CD4-positive, alpha-beta T cell treated with Interleukin-17A for 4 hours (primary cell): ENCODE measurements around the gene ATOH7.
"Not testable (repeated sequence)": the region's sequence is repeated elsewhere in the genome, so short reads cannot be mapped to it uniquely, and the experiment has no call there.

Experiments
- DNase-seq: peaks from one replicate; pipeline ENCODE4 v3.0.0-alpha.2; 2020; ENCODE audit warnings: mixed read lengths

The ATOH7 gene

DNA sequence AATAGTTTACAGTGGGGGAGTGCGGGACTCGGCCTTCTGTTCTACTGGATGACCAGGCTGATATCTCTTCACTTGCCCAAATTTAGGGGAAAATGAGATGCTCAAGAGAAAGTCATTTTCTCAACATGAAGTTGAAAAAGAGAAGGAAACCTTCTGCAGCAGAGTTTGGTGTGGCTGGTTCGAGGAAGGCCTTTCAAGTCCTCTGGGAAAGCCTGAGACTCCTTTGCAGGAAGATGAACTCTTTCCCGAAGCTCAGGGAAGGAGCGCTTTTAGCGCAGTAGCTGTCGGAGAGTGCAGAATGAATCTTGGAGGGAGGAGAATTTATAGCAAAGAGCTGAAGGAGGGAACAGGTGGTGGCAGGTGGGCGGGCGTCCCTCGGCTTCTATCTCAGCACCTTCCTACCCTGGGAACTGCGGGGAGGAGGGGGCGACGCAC lies at the start of gene ATOH7:
TSS of gene ATOH7 (minus strand) at position 297 of the 435 bp plus-strand sequence. CDS start 436 bp downstream, outside the sequence.
- no peak for DNase-seq

DNA sequence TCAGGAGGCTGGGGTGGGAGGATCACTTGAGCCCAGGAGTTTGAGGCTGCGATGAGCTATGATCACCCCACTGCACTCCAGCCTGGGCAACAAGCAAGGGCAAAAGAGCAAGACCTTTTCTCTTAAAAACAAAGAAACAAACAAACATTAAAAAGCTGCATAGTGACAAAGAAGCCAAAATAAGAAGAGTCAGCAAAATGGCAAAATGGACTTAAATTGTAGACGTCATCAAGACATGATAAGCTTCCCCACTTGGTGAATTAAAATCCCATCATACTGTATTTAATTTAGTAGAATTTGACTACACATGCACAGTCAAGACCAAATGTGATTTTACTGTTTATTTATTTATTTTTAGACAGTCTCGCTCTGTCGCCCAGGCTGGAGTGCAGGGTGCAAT lies 48.8 kb upstream of the ATOH7 start:
- DNase-seq = no peak

DNA sequence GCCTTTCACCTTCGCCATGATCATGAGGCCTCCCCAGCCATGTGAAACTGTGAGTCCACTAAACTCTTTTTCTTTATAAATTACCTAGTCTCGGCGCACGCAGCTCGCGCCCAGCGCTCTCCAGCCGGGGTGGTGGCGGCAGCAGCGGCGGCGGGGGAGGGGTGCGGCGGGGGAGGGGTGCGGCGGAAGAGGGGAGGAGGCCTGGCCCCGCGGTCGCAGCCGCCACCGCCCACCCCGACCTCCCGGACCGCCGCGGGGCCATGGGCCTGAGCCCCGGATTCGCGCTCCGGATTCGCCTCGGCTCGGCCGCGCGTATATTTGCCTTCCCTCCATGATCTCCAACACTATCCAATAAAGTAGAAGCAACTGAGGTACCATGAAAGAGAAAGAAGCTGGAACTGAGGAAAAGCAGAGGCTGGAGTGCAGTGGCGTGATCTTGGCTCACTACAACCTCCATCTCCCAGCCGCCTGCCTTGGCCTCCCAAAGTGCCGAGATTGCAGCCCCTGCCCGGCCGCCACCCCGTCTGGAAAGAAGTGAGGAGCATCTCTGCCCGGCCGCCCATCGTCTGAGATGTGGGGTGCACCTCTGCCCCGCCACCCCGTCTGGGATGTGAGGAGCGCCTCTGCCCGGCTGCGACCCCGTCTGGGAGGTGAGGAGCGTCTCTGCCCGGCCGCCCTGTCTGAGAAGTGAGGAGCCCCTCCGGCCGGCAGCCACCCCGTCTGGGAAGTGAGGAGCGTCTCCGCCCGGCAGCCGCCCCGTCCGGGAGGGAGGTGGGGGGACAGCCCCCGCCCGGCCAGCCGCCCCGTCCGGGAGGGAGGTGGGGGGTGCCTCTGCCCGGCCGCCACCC lies 47.2 kb upstream of the ATOH7 start:
- DNase-seq = not testable (repeated sequence)

DNA sequence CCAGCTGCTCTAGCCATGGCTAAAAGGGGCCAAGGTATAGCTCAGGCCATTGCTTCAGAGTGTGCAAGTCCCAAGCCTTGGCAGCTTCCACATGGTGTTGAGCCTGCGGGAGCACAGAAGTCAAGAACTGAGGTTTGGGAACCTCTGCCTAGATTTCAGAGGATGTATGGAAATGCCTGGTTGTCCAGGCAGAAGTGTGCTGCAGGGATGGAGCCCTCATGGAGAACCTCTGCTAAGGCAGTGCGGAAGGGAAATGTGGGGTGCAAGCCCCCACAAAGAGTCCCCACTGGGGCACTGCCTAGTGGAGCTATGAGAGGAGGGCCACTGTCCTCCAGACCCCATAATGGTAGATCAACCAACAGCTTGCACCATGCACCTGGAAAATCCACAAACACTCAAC lies 45.9 kb upstream of the ATOH7 start:
- not testable (repeated sequence) for DNase-seq

DNA sequence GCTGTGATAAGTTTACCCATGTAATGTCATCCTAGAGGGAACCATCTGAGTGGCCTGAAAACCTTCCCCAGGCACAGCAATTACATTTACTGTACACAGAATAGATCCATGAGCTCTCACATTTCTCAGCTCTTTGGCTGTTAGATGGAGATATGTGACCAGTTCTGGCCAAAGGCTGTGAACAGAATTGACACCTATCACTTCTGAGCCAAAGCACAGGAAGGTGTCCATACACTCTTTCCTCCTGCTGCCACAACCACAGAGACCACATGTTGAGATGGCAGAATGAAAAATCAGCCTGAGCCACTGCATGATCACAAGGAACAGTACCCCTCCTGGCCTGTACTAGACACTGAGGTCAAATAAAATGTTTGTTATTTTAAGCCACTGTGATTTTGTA lies 44.3 kb upstream of the ATOH7 start:
- DNase-seq = no peak

DNA sequence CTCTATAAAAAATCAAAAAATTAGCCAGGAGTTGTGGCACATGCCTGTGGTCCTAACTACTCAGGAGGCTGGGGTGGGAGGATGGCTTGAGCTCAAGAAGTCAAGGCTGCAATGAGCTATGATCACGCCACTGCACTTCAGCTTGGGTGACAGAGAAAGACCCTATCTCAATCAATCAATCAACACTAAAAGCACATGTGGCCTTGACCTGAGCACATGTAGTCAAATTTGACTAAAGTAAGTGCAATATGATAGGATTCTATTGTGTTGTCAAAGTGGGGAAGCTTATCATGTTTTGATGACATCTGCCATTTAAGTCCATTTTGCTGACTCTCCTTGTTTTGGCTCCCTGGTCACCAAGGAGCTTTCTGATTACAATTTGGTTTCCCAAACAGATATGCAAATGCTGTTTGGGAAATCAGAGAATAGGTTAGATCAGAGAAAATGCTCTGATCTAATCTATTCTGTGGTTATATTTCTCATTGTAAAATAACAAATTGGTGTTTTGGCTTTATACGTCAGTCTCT lies 43.8 kb upstream of the ATOH7 start:
- DNase-seq = no peak

DNA sequence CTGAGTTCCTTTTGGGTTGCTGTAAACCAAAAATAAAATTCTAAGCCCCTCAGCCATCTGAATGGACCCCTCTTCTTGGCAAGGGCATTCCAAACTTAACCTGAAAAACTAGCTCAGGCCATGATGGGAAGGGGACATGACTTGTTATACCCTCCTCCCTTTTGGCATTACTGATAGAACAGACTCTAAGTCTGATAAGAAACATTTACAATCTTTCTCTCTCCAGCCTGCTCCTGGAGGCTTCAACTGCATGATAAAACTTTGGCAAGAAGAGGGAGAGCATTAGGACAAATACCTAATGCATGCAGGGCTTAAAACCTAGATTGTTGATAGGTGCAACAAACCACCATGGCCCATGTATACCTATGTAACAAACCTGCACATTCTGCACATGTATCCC lies 40.9 kb upstream of the ATOH7 start:
- DNase-seq = no peak

DNA sequence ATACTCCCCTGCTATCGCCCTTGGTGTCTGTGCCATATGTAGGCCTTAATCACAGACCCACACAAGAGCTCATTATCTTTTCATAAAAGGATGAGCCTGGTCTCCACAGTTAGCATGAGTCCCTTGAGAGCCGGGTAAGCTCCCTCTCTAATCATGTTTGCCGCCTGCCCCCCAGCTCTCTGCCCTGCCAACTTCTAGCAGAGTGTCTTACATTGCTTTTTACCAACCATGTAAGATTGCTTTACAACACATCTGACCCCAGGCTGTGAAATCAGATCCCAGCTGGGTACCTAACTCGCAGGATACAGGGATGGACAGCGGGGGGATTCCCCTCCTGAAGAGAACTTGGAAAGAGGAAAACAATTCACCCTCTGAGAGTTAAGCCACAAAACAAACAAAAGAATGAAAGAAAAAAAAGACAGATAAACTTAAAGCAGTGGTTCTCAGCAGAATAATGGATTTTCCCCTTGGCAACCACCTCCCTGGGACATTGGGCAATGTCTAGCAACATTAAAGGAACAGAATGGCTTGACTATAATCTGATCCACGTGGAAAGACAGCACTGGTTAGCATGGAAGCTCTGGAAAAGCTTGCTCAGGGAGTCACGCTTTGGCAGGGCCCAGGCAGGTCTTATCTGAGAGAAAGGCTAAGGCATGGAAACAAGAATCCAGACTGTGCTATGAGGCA lies 39.4 kb upstream of the ATOH7 start:
- no peak for DNase-seq

DNA sequence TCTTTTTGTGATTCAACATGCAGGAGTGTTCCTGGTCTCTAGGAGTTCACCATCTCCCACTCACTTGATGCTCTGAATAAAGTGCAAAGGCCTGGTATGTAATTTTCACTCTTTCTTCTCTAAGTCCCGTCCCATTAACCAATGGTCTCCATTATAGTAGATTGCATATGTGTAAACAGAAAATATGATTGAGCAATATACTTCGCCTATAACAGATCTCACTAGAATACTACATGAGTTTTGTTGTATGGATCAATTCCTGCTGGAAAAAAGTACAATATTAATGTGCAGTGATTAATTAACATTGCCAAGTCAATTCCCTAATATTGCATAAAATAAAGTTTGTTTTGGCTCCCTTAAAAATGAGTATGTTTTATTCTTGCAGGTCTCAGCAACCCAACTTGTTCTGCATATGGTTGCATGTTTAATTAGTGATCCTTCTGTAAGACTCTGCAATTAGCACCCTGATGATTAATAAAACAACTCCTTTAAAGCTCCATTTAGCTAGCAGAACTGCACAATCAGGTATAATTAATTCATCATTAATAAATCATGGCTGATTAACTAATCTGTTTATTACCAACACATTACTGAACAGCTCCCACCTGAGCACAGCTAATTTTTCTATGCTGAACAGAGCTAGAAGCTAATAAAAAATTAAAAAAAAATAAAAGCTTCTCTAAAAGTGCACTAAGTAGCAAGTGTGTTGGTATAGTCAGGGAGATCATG lies 37.8 kb upstream of the ATOH7 start:
- DNase-seq = no peak

DNA sequence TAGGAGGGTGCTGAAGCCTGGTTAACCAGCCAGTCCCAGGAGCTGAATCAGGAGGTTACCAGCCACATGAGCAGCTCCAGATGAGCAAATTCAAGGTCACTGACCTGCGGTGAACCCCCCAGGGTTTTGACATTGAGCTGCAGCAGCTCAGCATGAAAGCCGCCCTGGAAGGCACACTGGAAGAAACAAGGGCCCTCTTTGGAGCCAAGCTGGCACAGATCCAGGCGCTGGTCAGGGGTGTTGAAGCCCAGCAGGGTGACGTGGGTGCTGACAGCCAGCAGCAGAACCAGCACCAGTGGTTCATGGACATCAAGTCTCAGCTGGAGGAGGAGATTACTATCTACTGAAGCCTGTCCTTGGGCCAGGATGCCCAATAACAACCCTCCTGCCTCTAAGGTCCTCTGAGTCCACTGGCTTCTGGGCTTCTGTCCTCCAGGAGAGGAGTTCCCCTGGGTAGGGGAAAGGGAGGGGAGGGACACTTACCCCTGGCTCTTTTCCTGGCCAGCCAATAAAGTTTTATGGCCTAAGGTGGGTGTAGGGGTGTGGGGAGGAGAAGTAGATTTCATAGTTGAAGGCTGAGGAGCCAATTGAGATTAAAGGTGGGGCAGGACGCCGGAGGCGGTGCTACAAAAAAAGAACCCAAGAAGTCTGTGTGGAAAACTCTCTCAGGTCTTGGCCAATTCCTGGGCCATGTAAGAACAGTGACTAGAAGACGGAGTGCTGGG lies 29.4 kb upstream of the ATOH7 start:
- DNase-seq = no peak

DNA sequence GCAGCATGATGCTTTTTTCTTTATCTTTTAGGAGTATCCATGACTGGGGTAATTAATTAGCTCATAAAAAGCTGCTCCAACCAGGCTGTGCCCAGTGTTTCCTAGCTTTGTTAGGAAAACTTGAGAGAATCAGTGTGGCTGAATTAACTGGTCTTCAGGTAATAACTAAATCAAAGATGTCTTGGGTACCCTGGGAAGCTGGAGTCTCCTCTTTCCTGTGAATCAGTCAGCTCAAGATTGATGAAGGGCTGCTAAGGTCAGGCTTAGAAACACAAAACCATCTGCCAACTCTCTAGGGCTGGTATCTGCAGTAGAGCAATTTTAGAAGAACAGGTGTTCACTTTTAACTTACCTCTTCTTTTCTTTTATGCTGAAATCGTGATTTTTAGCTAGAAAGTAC lies 21.4 kb upstream of the ATOH7 start:
- DNase-seq = no peak

DNA sequence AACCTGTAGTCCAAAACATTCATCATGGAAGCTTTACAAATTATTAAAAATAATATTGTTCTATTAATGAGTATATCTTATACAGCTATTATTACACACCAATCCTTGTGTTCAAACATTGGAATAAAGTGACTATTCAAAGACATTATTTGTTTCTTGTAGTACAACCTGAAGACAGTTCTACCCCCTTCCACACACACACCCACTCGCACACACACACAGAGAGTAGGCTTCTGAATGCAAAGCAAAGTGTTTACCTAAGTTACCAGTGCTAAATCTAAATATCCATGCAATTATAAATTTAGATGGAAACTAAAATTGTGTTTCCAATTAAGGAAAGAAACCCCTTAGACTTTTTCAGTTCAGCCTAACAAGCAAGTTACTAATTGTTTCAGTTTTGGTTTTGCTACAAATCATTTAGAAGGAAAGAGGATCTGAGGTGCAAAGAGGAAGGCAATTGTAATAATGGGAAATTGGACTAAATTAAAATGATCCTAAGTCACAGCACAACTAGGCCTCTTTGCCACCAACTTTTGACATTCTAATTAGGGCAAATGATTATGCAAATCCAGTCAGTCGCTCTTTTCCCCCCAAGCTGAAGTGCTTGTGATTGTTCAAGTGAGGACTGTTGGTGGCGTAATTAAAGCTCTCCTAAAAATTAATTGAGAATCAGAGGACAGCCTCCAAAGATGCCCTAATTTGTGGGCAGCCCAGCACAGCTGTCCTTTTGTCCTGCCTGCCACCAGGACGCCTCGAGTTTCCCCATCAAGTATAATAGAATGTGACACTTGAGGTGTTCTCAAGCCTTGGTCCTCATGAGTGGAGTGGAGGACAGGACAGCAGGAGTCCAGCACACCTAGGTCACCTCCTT lies 19.9 kb upstream of the ATOH7 start:
- DNase-seq = no peak

DNA sequence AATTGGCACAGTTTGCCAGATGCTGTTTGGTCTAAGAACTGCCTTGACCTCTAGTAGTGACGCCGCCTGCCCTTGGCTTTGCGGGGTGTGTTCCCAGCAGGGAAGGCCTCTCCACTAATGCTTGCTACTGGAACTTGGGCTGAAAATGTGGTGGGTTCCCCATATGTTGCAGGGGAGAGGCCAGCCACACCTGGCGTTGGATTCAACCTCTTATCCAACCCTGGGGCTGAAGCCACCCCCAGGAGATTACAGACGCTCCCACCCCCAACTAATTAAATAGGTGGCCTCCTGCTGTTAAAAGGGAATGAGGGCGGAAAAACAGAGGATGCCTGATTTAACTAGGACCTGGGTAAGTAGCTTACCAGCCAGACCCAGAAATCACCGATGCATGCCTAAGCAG lies 19.2 kb upstream of the ATOH7 start:
- no peak for DNase-seq

DNA sequence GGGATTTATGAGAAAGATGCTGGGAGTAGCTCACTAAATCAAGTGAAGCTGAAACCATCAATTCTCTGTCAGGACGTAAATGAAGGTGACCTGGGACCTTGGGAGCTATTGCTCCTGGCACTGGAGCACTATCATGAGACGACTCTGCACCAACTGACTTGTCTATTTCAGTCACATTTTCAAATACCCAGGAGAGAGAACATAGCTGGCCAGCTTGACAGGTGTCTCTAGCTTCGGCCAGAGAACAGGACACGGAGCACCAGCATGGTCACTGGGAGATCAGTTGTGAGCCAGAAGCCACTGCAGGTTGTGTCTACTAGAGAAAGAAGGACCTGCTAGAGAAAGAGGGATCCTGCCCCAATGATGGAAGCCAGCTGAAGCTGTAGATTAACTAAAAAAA lies 17.4 kb upstream of the ATOH7 start:
- DNase-seq = no peak

DNA sequence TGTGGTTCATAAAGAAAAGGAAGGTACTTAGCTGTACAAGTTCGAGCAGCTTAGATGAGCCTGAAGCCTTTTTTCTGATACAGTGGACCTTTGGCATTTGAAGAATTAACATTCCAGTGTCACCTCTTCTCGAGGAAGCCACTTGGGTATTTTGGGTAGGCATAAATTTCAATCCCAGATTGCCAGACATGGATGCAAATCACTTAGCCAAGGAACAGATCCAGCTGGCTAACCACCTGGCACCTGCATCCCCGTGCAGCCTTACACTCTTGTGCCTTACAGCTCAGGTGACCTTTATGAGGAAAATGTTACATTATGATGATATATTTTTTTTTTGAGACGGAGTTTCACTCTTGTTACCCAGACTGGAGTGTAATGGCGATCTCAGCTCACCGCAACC lies 16.0 kb upstream of the ATOH7 start:
- DNase-seq = no peak

DNA sequence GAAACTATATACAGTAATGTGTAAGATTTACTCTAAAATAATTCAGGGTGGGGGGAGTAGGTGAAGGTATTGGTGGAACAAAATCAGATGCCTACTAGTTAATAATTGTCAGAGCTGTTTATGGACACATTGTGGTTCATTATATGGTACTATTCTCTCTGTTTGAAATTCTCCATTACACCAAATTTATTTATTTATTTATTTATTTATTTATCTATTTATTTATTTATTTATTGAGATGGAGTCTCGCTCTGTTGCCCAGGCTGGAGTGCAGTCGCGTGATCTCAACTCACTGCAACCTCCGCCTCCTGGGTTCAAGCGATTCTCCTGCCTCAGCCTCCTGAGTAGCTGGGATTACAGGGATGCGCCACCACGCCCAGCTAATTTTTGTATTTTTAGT lies 14.5 kb upstream of the ATOH7 start:
- not testable (repeated sequence) for DNase-seq

DNA sequence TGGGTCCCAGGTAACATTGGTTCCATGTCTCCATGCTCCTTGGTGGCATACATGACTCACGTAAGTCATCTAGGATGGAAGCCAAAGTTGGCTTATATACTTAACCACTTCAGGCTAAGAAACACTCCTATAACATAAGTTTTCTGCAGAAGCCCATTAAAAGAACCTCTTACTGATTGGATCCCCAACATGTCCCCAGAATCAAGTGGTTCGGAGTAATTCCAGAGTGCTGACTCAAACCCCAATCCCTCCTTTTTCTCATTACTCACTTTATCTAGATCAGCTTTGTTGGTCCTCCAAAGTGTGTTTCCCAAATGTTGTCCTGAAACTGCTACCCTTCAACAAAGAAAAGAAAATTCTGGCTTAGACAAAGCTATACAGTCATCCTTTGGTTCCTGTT lies 10.1 kb upstream of the ATOH7 start:
- DNase-seq = no peak

DNA sequence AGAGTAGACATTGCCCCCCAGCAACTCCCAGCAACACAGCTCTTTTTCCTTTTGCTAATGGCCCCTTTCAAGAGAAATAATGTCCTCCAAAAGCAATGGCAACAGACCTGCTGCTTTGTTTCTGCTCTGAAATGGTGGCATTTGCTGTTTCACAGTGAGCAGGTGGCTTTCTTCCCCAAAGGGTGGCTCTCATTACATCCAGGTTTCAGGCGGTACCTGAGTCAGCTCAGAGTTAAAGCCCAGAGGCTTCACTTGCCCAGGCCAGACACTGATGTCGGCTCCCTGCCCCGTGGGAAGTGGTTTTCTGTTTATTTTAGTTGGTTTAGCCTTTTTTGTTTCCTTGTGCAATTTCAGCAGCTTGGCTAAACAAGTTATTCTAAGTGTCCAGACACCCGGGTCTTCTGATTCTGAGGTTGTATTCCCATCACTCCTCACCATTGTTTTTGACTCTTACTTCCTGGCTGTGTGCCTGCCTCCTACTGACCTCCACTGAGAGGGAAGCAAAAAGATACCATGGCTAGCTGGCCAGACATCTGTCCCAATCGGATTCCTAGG lies 7.8 kb upstream of the ATOH7 start:
- DNase-seq = no peak

DNA sequence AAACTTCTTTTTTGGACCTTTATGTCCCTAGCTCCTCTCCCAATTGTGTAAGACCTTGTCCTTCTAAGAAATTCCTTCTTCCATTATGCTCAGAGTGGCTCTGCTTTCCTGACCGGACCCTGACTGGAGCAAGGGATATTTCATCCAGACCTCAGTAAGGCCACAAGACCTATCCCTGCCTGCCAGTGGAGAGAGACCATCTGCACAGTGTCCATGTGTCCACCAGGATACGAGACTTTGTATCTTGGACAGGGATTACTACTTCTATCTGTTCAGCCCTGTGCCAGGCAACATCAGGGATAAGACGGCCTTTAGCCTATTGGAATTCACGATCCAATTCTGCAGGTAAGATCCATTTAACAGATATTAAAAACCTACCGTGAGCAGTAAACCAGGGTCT lies 7.2 kb upstream of the ATOH7 start:
- DNase-seq = no peak

DNA sequence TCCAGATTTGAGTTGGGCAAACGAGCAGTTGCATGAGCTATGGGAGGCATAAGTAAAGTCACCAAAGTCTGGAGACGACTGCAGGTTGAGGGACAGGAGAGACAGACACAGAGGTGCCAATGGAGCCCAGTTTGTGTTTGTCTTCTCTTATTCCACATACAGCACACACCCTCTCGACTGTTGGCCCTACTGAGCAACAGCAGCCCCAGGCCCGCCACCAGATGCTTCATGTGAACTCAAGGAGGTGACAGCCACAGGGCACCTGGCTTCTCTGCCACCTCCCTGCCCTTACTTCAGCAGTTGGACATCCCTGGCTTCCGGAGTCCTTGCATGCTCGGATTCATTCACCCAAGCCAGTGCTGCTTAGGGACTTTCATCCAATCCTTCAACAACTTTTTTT lies 6.5 kb upstream of the ATOH7 start:
- no peak for DNase-seq

DNA sequence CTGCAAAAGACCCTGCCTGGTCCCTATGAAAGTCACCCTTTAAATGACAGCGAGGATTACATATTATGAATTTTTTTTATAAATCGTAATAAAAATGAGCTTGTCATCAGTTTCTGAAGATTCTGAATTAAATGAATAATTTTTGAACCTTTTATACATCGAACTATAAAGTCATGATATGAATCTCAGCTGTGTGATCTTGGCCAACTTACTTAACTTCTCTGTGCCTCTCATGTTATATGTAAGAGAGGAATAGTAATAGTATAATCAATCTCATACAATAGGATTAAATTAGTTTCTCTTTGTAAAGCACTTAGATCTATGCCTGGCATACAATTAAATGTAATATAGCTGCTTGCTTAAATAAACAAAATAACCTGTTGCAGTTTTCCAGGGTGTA lies 5.3 kb upstream of the ATOH7 start:
- no peak for DNase-seq
